ENCODE results near the gene ASB2.

Gene ASB2

DNA sequence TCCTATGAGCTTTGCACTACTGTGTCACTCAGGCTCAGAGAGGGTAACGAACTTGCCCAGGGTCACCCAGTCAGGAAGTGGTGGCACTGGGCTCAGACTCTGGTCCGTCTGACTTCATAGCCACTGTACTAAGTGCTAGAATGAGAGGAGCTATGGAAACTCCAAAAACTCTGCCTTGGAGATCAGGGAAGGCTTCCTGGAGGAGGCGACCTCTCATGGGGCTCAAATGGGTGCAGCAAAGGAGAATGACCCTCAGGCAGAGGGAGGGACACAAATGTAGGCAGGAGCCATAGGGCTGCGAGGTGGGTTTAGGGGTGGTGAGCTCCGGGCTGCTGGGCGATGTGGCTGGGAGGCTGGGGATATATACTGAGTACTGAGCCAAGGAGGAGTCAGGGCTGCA, 23.9 kb upstream of the ASB2 start:
- DNase-seq: no peak

- no peak for DNase-seq
Observed at GRCh38 chr14:93999573-93999972, 23.2 kb upstream of the ASB2 start.

- no peak for DNase-seq
Observed at GRCh38 chr14:93998871-93999403, 22.6 kb upstream of the ASB2 start.

GRCh38 chr14:93997916-93998870, 21.8 kb upstream of the ASB2 start:
- DNase-seq: no peak

DNA sequence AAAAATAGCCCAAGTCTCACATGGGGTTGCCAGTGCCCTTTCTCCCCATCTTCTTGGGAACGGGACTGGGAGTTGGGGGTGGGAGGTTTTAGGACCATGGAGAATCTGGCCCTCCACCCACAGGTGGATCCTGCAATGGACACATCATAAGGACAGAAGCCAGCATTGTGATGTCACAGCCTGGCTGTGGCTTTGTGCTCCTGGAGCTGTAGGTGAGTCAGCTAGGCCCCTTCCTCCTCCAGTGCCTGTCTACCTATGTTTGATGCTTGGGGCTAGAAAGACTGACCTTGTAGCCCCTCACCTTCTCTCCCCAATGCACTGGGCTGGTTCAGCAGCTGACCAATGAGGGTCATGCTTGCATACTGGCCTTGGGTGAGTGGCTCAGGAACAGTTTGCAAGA, 20.7 kb upstream of the ASB2 start, which contains the start of gene CCDC197:
TSS of gene CCDC197 (plus strand) at position 220 of the 400 bp plus-strand sequence. CDS start 831 bp downstream, outside the sequence.
- DNase-seq: no peak

DNA sequence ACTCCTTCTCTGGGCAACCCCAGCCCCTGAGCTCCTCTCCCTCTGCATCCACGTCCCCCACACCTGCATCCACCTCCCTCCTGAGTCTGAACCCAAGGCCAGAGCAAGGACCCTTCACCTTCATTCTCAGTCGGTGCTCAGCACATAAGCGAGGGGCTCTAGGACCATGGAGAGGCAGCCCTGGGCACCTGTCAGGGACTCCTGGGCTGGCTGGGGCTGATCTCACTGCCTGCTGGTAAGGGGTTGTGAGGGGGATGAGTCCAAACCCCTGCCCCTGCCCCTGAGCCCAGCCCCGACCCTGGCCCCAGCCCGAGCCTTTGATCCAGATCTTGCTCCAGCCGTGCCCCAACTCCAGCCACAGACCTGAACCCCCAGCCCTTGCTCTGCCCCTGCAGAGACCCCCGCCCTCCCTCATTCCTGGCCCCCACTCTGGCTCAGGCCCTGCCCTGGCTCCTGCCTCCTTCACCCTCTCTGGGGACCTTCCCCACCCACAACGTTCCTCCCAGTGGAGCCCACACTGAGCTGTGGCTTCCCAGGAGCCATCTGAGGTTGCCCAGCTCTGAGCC, 19.8 kb upstream of the ASB2 start:
- no peak for DNase-seq

DNA sequence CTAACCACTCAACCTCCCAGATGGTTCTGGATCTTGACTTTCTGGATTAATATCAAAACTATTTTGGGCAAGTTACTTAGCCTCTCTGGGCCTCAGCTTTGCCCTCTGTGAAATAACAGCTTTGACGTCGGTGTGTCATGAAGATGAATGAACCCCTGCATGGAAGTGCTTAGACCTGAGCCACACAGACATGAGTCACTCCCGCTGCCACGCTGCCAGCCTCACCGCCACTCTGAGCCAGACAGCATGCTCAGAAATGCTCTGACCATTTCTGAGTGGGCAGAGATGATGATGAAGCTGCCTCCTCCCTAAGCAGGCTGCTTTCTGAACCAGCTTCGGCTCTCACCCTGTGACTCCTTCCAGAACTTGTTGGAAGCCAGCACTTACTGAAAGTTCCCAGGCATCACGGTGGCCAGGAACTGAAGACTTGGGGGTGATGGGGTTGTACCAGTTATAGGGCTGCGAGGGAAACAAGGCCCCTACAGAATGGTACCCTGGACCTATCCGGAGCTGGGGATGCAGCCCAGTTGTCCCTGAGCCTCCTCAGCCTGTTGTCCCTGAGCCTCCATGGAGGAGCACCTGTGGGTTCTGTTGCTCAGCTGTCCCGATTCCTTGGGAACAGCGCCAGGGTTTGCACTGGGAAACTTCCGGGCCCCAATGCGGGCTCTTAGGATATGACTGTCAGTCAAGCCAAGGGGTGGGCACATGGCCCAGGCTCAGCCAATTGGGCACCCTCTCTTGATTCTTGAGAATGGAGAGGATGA, 18.7 kb upstream of the ASB2 start:
- DNase-seq: peak; percentile 60

DNA sequence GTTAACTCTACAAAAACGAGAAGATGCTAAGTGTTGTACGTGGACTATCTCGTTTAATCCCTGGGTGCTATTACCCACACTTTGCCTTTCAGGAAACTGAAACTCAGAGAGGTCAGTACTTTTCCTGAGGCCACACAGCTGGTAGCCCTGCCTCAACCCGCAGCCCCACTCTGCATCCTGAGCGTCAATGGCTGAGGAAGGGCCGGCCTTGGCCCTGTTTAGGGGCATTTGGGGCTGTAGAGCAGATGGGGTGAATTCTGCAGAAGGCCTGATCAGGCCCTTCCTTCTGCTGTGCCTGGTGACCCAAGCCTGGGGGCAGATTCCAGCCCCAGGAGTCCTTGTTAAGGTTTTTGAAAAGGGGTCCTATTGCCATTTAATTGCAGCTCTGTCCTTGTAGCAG, 17.0 kb upstream of the ASB2 start:
- DNase-seq: no peak

DNA sequence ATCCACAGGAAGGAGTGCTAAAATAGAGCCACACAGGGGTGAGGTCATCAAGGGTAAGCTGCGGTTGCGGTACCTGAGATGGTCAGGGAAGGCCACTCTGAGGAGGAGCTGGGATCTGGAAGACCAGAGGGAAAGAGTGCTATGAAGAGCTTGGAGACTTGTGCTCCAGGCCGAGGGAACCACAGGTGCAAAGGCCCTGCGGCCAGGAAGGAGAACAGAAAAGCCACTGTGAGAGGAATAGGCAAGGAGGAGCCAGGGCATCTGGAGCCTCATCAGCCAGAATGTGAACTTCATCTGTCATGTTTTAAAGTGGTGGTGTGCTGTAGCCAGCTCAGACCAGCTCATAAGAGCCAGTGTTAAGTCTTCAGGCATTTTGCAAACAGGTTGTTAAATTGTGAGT, 15.3 kb upstream of the ASB2 start:
- DNase-seq: no peak

DNA sequence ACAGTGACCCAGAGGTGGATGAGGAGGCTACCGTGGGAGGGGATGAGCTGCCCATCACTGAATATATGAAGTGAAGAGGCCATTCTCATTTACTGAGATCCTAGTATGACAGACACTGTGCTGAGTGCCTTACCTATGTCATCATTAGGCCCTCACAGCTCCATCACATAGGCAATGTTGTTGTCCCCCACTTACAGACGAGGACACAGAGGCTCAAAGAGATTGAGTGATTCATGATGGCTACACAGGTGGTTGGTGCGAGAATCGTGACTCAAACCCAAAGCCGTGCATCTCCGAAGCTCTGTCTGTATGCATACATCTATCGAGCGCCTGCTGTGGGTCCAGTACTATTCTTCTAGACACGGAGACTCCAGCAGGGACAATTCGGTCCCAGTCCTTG, 14.8 kb upstream of the ASB2 start:
- DNase-seq: no peak

DNA sequence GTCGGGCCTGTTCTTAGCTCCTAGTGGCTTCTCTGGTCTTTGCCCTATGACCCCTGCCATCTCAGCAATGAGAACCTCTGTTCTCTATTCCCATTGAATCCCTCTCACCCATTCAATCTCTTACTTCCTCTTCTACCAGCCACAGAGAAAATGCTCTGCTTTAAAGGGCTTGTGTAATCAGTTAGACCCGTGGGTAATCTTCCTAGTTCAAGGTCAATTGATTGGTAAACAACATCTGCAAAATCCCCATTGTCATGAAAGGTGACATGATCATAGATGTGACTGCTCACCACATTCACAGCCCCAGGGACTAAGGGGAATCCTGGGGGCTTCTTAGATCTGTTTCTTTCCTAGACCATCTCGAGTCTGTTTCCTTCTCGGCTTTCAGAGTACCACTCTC, 13.6 kb upstream of the ASB2 start:
- no peak for DNase-seq

DNA sequence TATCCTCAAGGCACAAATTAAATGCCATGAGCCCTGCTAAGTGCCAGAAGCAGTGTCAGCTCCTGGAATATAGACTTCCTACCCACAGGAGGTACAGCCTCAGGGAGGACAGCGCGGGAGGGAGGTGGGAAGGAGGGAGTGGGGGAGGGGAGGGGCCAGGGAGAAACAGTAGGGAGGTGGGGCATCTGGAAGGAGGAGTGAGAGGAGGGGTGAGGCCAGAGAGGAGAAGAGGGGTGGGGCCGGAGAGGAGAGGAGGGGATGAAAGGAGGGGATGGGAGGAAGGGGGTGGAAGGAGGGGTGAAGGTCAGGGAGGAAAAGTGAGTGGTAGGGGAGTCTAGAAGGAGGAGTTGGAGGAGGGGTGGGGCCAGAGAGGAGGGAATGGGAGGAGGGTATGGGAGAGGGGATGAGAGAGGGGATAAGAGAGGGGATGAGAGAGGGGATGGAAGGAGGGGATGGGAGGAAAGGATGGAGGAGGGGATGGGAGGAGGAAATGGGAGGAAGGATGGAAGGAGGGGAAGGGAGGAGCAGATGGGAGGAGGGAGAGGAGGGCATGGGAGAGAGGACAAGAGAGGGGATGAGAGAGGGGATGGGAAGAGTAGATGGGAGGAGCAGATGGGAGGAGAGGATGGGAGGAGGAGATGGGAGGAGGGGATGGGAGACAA, 11.6 kb upstream of the ASB2 start:
- no peak for DNase-seq

- DNase-seq: no peak
Observed at GRCh38 chr14:93987376-93987775, 11.0 kb upstream of the ASB2 start.

DNA sequence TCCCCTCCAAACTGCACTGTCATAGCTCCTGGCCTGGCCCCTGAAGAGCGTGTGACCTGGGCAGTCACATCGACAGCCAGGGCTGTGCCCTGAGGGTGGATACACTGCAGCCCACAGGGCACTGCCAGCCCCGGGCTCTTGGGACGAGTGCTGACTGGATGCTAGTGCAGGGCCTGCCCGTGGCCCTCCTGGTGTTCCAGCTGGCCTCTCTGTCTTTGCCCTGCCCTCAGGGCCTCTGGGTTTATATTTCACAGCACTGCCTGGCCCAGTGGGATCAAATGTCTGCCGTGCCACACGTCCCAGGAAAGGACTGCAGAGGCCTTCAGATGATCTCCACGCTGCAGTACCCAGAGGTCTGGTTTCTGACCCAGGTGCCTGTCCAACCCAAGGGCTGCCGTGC, 10.6 kb upstream of the ASB2 start:
- DNase-seq: no peak

DNA sequence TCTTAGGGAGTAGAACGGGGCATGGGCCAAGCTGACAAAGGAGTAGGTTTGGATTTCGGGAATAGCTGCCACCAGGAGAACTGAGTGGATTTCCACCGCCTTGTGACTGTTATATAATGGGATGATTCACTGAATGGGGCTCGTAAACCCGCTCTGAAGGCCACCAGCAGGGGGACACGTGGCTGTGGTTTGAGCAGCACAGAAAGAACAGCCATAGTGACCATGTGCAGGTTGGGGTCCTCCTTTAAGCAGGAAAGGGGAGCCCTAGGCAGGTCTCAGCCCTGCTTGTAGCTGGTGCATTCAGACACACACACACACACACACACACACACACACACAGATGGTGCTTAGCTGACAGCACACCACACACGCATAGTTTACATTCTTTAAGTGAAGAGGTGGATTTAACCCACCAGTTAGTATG, 8.6 kb upstream of the ASB2 start:
- DNase-seq: peak; percentile 42

DNA sequence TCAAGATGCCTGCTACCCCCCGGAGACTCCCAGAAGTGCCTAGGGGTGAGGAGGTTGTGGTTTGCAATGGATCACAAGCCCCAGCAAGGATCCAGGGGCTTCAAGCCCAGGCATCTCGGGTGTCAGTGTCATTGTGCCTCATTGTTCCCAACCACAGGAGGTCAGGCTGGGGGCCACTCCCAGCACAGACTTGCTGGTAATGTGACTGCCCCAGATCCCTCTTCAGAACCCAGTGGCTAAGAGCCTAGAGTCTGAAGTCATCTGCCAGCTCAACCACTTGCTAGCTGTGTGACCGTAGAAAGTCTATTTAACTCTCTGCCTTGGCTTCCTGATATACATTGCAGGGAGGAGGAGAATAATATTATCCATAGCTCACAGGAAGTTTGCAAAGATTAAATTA, 7.7 kb upstream of the ASB2 start:
- DNase-seq: no peak

DNA sequence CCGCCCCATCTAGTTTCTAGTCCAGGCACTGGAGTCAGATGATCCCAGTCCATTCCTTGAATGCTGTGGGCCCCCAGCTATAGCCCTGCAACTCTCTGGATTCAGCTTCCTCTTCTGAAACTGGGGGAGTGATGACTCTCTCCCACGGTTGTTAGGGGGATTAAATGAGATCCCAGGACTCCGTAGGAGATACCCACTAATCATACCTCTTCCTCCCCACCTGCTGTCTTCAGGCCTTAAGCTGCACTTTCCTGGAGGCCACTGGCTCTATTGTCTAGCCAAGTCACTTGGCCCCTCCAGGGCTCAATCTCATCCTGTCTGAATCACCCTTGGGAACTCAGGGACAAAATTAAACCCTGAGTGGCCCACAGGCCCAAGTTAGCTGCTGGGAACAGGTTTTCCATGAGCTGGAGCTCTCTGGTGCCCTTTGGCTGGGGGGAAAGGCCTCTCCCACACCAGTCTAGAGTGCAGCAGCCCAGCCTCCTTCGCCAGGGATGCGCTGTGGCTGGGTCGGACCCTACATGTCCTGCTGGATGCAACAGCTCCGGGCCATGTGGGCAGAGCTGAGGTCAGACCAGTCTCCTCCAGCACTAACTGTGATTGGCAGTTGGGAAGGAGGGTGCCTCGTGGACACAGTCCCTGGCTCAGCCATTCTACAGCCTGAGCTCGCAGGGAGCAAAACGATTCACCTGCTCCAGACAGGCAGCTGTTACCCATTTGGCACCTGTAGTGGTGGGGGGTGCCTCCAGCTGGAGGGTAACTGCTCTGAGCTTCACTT, 6.0 kb upstream of the ASB2 start:
- DNase-seq: no peak

DNA sequence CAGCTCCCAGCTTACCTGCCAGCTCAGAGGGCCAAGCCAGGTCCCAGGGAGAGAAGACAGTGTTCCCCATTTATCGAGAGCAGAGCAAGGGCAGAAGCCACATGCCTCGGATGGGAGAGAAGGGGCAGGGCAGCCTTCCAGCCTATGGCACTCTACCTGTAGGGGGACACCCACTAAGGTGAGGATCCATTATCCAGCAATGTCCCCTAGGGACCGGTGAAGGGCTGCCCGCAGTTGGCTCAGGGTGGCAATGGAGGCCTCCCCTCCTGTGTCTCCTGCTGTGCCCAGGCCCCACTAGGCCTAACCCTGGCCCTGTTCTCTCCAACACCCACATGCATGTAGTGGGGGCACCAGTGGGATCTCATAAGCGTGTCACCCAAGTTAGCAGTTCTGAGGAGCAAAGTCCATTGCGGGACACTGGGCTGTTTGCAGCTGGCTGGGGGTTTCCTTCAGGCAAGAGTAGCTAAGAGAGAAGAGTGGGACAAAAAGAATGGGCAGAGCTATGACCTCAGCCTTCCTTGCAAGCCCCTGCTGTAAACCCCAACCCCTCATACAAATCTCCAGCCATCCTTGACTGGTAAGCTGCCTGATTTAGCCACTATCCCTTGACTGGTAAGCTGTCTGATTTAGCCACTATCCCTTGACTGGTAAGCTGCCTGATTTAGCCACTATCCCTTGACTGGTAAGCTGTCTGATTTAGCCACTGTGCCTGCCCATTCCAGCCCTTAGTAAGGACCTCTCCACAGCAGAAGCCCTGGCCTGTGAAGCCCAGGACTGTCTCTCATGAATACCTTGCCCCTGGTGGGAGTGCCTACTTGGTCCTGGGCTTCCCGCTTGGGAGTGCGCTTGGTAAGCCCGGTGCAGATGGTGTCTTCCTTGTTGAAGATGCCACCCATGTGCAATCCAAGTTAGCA, 5.2 kb upstream of the ASB2 start:
- no peak for DNase-seq

DNA sequence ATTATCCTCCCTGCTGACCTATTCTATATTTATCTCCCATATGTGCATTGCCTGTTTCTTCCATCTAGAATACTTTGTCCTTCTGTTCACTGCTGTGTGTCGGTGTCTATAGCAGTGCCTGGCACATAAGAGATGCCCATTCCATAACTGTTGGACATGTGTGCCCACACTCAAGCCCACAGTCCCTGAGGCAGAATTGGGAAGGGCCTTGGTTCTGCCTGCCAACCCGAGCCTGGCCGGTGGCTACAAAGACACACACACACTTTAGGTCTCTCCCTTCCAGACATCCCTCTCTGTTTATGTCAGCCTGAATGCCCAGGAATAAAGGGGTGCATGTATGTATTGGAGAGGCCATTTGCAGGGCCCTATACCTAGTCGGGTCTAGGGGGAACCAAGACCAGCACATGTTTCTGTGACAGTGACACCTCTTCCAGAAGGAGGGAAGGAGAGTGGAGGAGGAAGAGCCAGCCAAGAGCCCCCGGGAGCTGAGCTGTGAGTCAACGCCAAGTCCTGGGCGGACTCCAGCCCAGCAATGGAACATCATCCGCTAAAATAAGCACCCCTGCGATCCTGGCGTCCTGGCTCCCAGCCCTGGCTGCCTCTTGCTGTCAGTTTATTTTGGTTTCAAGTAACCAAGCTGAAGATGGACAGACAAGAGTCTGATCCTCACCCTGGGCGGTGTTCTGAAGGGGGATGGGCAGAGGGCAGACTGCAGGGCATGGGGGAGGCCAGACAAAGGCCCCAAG, 4.3 kb upstream of the ASB2 start:
- no peak for DNase-seq

GRCh38 chr14:93978735-93979134, 2.4 kb upstream of the ASB2 start:
- no peak for DNase-seq
